ENCODE measurements around the gene IFT88.

The IFT88 gene

GRCh38 chr13:20686167-20686566 is 119.2 kb downstream of the IFT88 start:
- no peak for DNase-seq (ENCODE audit: low read depth in 2 of 2)

DNA sequence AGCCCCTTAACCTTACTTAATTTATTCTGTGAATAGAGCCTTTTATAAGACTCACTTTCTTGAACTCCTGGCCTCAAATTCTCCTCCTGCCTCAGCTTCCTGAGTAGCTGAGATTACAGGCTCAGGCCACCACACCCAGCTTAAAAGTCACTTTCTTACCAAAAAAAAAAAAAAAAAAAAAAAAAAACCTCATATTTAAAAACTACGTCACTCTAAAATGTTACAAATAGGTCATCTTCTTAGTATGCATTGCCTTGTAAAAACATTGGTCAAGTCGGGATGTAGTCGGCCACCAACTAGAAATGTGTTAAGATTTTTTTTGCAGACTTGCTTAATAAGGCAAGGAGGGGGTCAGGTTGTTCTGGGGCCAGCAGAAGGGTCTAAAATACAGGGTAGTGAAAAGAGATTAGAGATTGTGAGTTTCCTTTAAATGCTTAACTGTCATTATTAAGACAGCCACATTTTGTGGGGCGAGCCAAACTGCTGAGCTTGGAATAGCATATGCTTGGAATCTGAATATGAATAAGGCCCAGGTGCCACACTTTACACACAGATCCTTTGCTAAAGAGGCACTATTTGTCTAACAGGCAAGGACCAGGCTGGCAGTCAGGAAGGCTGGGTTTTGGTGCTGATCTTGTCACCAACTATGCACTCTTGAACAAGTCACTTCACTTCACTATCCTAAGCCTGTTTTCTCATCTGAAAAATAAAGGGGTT is 120.1 kb downstream of the IFT88 start:
- no peak for DNase-seq (ENCODE audit: low read depth in 2 of 2)

GRCh38 chr13:20689291-20689690 is 122.3 kb downstream of the IFT88 start:
- no peak for DNase-seq (ENCODE audit: low read depth in 2 of 2)

DNA sequence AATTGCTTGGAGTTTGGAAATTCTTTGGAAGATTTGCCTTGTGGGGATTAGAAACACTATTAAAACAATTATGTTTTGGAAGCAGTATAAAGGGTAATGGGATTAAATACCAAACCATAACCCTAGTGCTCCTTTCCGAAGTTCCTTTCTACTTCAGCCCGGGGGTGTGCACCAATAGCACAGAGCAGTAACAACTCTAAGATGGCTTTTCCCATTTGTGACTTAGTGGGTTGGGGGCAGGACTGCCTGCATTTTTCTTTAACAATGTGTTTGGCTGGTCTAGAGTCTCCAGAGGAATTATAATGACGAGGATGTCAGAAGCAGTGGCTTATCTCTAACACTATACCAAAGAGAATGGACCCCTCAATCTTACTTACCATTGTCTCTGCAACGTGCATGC is 124.7 kb downstream of the IFT88 start:
- DNase-seq (ENCODE audit: low read depth in 2 of 2) = no peak

DNA sequence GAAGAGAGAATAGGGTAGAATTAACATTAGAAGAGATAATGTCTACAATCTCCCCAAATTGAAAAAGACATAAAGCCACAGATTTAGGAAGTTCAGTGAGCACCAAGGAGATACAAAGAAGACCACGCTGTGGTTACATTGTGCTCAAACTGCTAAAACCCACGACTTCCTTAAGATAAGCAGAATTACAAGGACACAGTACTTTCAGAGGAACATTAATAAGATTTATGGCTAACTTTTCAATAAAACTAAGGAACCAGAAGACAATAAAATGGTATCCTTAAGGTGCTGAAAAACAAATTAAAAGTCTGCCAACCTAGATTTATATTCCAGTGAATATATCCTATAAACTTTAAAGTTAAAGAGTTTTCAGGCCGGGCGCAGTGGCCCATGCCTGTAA is 129.1 kb downstream of the IFT88 start:
- no peak for DNase-seq (ENCODE audit: low read depth in 2 of 2)

DNA sequence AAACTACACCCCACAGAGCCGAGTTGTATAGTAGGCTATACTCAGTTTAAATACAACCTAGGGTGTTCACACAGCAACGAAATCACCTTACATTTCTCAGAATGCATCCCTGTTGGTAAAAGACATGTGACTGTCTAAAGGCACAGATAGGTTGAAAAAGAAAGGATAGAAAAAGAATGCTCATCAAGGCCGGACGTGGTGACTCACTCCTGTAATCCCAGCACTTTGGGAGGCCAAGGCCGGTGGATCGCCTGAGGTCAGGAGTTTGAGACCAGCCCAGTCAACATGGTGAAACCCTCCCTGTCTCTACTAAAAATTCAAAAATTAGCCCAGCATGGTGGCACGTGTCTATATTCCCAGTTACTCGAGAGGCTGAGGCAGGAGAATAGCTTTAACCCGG is 132.8 kb downstream of the IFT88 start:
- DNase-seq (ENCODE audit: low read depth in 2 of 2) = no peak

- DNase-seq (ENCODE audit: low read depth in 2 of 2) = no peak
Measured at GRCh38 chr13:20700288-20700687, 133.3 kb downstream of the IFT88 start.

DNA sequence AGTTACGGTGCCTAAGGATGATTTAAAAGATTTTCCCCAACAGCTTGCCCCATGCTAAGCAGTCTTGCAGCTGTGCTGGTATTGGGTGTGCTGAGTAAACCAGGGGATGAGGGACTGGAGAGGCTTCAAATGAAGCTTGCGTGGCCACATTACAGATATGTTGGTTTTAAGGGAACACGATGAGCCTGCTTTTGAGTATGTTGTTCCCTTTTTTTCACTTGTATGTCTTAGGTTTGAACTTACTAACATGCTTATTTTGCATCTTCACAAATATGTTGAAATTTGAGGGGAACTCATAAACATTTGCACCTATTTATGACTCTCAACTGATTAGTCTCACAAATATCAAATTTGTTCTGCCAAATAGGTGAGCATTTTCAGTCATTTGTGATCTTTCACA is 134.5 kb downstream of the IFT88 start:
- DNase-seq (ENCODE audit: low read depth in 2 of 2) = no peak

GRCh38 chr13:20702530-20702914 is 135.6 kb downstream of the IFT88 start:
- DNase-seq (ENCODE audit: low read depth in 2 of 2) = no peak

DNA sequence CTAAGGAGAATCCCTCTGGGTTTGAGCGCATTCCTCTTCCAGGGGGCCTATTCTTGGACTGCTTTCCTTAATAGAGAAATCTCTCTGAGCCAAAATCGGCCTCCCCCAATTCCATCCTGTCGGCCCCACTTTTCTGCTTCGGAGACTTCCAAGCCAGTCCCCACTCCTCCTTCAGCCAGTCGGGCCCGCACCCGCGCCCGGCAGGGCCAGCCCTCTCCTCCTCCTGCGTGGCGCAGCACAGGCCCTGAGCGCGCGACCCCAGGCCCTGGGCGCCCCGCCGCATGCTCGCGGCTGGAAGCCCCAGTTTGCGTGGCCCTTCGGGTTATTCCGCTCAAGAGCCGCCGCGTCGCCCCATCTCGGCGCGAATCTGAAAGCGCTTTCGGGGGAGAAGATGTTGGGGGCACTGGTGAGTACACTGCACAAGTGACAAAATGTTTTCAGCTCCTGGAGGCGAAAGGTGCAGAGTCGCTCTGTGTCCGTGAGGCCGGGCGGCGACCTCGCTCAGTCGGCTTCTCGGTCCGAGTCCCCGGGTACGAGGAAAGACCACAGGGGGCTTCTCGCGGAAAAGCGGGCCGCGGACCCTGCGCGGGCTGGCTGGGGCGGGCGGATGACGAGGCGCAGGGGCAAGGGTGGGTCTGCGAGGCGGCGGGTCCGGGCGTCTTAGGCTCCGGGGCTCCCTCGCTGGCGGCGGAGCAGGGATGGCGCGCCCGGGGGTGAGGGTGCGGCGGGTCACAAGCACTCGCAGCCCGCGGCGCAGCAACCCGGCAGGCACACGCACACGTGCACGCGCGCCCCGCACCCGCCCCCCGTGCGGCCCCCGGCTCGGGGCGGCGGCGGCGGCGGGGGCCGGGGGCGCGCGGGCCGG is 136.2 kb downstream of the IFT88 start, which contains the start of gene IL17D:
IL17D (plus strand) TSS at position 785 of the 865 bp plus-strand sequence. CDS start 303 bp downstream, outside the sequence.
- peak; percentile 26 to 38 for DNase-seq (ENCODE audit: low read depth in 2 of 2)

- DNase-seq (ENCODE audit: low read depth in 2 of 2) = peak; percentile 64 to 68
Measured at GRCh38 chr13:20703780-20704458, 137.0 kb downstream of the IFT88 start.

GRCh38 chr13:20704459-20705069 is 137.6 kb downstream of the IFT88 start:
- DNase-seq (ENCODE audit: low read depth in 2 of 2) = no peak

DNA sequence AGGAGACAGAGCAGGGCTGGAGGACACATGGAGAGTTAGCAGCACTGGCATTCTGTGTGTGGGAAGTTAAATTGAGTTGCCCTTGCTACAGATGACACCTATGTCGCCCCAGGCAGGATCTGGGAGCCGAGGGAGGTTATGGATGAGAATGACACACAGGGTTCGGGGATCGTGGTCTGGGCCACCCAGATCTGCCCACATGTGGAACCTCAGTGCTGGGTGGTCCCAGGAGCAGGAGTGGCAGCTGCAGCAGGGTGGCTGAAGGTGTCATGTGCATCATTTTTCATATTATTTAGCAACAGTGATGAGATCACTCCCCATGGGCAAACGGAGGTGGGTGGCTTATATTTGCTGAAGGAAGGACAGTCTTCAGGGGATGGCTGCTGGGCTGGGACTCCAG is 139.7 kb downstream of the IFT88 start:
- DNase-seq (ENCODE audit: low read depth in 2 of 2) = no peak

GRCh38 chr13:20708216-20708615 is 141.3 kb downstream of the IFT88 start:
- DNase-seq (ENCODE audit: low read depth in 2 of 2) = no peak

GRCh38 chr13:20709369-20709768 is 142.4 kb downstream of the IFT88 start:
- DNase-seq (ENCODE audit: low read depth in 2 of 2) = no peak

DNA sequence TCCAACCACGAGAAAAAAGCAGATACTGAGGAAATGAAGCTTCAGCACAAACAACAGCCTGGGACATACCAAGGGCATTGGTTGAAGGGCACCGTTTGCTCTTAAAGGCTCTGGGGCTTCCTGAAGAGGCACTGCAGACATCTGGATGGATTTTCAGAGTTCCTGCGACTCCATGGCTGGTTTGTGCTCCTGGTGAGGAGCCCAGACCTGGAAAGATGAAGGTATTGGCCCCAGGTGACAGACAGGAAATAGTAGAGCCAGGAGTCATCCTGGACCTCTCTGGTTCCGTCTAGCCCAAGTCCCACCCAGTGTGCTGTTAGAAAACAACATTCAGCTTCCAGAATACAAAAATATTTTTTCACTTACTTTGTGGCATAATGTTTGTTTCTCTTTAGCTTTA is 142.8 kb downstream of the IFT88 start:
- DNase-seq (ENCODE audit: low read depth in 2 of 2) = no peak

DNA sequence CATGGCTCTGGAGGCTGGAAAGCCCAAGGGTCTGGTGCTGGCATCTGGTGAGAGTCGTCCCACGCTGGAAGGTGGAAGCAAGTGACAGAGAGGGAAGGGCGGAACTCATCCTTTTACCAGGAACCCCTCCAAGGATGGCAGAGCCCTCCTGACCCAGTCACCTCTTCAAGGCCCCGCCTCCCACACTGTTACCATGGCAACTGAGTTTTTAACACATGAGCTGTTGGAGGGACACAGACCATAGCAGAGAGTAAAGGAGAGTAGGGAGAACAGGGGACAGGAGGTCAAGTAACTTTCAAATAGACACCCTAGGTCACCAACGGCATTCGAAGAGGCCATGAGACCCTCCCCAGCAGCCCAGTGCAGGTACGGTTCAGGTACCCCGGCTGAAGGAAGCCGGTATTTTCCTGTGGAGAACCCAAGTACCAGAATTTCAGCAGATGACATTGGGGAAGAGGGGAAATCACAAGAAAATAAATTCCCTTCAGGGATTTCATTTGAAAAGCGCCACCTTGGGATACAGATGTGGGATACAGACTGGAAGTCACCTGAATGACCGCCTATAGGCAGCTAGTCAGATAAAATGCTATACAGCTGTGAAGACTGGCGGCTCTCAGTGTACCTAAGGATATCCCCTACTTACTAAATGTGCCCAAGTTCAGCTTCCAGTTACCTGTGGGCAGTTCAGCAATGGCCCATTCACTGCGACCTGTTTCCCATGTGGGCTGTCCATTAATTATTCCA is 144.5 kb downstream of the IFT88 start:
- no peak for DNase-seq (ENCODE audit: low read depth in 2 of 2)

GRCh38 chr13:20713014-20713376 is 146.0 kb downstream of the IFT88 start:
- DNase-seq (ENCODE audit: low read depth in 2 of 2) = no peak

DNA sequence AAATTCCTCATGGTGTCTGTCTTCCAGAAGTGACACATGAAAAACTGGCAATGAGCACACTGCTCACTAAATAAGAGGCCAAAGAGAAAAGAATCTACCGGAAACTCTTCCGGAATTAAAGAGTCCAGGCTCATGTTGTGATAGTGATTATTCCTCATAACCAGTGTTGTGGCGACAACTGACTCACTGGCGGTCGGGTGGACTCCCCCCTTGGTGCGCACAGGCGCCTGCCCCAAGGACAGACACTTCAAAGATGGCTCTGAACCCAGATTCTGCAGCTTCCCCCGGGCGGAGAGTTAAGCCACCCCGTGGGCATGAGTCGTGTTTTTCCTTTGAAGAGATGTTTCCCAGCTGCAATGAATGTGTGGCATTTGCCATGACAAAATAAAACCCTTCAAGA is 146.8 kb downstream of the IFT88 start:
- DNase-seq (ENCODE audit: low read depth in 2 of 2) = no peak

DNA sequence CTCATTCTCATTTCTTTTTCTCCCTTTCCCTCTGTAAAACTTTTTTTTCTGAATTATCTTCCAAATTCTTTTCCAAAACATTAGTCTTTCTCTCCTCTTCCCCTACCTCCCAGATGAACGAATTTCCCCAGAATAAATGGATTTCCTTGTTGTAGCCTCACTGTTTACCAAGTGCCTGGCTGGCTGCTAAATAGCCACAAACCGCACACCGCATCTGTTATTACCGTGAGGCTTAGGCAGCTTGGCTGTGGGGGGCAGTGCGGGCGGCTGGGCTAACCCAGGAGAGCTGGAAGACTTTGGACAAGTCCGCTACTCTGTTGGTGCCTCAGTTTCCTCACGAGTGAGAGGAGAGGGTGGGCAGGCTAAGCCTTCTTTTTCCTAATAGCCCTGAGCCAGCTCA is 147.2 kb downstream of the IFT88 start:
- DNase-seq (ENCODE audit: low read depth in 2 of 2) = no peak

- DNase-seq (ENCODE audit: low read depth in 2 of 2) = no peak
Measured at GRCh38 chr13:20714563-20715329, 147.8 kb downstream of the IFT88 start.

Measured in stimulated activated CD4-positive, alpha-beta T cell treated with anti-CD3 and anti-CD28 coated beads, Interleukin-1b, Interleukin-23, amount 100 ng/mL, for 4 hours (primary cell).